HTERT RPE-1 (cell line): ENCODE results near the gene PABPN1L.
"Not testable (repeated sequence)": the region's sequence is repeated elsewhere in the genome, so short reads cannot be mapped to it uniquely, and the experiment has no call there.

Experiments
- in situ Hi-C: fragments of 300-500 bp; cut with MboI; formaldehyde crosslinking; loops from 4 replicates; pipeline ENCODE4 v1.14.3; 2020; ENCODE audit warnings: low sequenced_read_pairs

PABPN1L gene

DNA sequence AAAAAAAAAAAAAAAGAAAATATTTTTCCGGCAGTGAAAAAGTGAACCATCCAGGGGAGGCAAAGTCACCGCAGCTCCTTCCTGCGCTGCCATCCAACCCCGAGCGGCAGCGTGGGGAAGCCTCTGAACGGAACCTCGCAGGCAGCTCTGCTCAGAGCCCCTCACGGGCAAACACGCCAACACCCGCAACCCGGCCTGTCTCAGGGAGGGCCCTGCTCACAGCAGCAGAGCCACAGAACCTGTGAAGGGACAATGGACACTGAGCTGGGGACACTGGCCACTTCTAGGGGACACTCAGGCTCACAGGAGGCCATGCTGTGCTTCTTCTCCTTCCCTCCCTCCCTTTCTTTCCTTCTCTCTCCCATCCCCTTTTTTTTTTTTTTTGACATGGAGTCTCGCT is 33.4 kb downstream of the PABPN1L start:
- in situ Hi-C loops = no loop called here

DNA sequence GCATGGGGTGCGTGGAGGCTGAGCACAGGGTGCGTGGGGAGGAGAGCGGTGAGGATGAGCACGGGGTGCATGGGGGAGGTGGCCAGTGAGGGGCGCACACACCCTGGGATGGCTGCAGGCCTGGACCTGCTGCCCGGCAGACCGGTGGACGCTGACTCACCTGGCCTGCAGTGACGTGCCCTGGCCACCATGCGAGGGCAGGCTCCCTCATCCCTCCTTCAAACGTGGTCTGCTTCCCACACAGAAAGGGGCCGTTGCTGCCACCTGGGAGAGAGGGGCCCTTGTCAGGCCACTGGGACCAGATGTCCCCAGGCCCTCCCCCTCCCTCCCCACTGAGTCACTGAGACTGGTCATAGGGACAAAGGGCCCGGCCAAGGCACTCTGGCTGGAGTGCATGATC is 34.6 kb downstream of the PABPN1L start:
- in situ Hi-C loops = no loop called here

- in situ Hi-C loops = no loop called here
These were observed 35.7 kb downstream of the PABPN1L start for GRCh38 chr16:88830783-88831182.

- in situ Hi-C loops = no loop called here
These were observed 36.2 kb downstream of the PABPN1L start for GRCh38 chr16:88830258-88830657.

- in situ Hi-C loops = no loop called here
These were observed 37.7 kb downstream of the PABPN1L start for GRCh38 chr16:88828711-88829110.

DNA sequence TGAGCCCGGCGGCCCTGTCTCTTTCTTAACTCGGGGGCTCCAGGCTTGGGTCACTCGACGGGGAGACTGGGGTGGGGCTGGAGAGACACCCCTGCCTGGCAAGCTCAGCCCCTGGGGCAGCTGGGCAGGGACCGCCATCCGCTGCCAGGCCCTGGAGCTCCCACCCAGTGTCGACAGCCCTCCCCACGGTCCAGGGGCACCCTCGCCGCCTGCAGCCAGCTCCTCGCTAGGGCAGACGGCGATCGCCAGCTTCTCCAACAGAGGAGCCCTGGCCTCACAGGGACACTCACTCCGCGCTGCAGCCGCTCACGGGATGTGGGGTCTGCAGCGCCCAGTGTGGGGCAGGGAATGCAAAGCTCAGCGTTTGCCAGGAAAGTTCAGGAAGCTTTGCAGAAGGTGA is 38.7 kb downstream of the PABPN1L start:
- in situ Hi-C loops = no loop called here

DNA sequence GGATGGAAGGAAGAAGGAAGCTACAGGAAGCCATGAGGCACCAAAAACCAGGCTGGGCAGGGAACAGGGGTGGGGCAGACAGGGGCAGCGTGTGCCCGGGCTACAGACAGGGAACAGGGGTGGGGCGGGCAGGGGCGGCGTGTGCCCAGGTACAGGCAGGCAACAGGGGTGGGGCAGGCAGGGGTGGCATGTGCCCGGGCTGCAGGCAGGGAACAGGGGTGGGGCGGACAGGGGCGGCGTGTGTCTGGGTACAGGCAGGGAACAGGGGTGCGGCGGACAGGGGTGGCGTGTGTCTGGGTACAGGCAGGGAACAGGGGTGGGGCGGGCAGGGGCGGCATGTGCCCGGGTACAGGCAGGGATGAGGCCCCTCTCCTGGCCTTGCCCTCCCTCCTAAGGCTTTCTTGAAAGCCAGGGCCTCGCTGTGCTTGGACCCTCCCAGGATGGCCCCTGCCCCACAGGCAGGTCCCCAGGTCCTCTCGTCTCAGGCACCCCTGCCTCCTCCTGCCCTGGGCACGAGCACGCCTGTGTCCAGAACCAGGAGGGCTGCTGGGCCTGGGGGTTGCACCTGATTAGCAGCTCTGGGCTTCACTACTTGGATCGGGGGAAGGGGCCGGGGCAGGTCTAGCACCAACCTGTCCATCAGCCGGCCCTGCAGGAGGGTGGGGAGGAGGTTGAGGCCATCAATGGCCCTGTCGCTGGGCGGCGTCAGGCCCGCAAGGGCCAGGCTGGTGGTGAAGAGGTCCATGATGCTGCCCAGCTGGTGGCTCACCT is 40.2 kb downstream of the PABPN1L start:
- in situ Hi-C loops = no loop called here

DNA sequence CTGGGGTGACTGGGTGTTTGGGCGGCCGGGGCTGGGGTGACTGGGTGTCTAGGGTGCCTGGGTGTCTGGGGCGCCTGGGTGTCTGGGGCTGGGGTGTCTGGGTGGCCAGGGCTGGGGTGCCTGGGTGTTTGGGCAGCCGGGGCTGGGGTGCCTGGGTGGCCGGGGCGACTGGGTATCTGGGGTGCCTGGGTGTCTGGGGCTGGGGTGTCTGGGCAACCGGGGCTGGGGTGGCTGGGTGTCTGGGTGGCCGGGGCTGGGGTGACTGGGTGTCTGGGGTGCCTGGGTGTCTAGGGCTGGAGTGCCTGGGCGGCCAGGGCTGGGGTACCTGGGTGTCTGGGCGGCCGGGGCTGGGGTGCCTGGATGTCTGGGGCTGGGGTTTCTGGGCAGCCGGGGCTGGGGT is 41.3 kb downstream of the PABPN1L start:
- in situ Hi-C loops = no loop called here

DNA sequence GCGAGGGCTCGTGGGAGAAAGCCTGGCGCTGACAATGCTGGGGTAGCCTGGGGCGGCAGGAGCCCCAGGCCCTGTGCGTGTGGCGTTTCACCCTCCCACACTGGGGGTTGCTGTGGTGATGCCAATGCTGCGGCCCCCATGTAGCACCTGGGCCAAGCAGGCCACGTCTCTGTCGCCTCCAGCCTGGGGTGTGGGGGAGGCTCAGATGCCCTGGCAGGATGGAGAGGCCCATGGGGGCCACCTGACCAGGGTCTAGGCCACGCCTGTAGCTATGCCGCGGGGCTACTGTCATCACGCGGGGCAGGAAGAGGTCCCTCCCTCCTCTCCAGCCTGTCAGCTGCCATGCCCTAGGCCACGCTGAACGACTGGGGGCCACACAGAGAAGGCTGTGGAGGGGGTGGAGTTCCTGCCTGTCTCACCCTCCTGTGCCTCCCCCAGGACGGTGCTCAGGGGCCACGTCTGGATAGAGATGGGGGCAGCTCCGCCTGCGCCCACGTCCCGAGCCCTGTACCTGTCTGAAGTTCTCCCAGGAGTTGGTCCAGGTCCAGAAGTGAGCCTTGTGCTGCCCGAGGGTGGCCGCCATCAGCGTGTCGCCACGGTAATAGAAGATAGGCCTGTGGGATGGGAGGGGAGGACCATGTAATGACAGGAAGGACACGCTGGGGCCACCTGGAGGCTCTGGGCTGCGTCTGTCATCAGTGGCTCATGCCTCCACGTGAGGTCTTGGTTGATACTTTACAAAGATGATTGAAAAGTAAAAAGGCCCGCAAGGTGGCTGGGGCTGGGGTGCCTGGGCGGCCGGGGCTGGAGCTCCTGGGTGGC is 42.0 kb downstream of the PABPN1L start:
- in situ Hi-C loops = no loop called here

DNA sequence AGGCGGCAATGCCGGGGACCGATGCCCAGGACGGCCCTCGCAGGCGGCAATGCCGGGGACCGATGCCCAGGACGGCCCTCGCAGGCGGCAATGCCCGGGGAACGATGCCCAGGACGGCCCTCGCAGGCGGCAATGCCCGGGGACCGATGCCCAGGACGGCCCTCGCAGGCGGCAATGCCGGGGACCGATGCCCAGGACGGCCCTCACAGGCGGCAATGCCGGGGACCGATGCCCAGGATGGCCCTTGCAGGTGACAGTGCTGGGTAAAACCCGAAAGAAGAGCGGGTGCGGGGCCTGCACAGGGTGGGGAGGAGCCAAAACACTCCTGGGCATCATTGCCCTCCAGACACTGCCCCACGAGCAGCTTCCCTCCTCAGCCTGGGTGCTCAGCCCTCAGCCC is 42.8 kb downstream of the PABPN1L start:
- in situ Hi-C loops = not testable (repeated sequence)

- in situ Hi-C loops = no loop called here
These were observed 44.0 kb downstream of the PABPN1L start for GRCh38 chr16:88822281-88823040.

GRCh38 chr16:88821168-88821850 is 45.2 kb downstream of the PABPN1L start:
- in situ Hi-C loops = no loop called here

- in situ Hi-C loops = no loop called here
These were observed 46.0 kb downstream of the PABPN1L start for GRCh38 chr16:88820385-88821025.

DNA sequence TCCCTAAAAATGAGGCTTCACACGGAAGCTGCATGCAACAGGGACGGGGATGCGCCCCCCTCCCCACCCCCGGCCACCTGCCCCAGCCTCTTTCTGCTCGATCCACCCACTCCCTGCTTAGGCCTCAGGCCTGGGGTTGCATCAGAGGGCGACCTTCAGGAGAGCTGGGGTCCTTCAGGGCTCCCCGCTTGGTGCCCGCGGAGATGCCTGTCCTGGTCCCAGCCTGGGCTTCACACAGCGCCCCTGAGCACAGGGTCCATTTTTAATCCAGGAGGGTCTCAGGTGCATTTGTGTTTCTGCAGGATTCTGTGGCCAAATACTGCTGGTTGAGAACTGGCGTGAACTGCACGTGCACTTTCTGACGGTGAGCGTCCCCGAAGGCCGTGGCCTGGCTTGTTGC is 47.3 kb downstream of the PABPN1L start:
- in situ Hi-C loops = no loop called here

GRCh38 chr16:88818575-88818874 is 47.9 kb downstream of the PABPN1L start:
- in situ Hi-C loops = no loop called here

DNA sequence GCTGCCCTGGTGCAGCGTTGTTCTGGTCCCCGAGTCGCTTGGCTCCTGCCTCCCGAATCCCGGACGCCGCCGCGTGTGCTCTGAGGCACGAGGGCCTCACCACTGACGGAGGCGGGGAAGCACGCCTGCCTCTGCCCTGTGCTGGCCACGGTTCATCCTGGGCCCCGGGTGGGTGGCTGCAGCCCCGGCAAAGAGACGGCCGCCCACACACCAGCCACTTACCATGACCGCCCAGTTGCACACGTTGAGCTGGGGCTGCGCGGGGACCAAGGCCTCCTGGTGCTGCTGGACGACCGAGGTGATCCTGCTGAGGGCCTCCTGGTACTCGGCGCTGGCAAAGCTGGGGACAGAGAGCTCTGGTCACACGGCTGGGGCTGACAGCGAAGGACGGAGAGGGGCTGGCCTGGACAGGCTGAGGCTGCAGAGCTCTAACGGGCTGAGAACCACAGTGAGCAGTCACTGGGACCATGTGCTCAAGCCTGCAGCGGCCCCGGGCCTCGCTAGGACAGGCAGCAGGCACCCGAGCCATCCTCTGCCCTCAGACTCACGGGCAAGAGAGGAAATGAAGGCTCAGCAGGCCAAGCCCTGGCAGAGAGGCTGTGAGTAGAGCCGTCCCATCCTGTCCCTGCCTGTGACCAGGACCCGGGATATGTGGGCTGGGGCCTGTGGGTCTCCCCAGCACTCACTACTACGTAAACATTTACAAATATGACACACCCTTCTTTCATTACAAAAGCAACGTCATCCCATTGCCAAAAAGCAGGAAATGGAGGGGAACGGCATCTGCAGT is 48.5 kb downstream of the PABPN1L start:
- in situ Hi-C loops = no loop called here

- in situ Hi-C loops = no loop called here
These were observed 49.5 kb downstream of the PABPN1L start for GRCh38 chr16:88816736-88817535.

DNA sequence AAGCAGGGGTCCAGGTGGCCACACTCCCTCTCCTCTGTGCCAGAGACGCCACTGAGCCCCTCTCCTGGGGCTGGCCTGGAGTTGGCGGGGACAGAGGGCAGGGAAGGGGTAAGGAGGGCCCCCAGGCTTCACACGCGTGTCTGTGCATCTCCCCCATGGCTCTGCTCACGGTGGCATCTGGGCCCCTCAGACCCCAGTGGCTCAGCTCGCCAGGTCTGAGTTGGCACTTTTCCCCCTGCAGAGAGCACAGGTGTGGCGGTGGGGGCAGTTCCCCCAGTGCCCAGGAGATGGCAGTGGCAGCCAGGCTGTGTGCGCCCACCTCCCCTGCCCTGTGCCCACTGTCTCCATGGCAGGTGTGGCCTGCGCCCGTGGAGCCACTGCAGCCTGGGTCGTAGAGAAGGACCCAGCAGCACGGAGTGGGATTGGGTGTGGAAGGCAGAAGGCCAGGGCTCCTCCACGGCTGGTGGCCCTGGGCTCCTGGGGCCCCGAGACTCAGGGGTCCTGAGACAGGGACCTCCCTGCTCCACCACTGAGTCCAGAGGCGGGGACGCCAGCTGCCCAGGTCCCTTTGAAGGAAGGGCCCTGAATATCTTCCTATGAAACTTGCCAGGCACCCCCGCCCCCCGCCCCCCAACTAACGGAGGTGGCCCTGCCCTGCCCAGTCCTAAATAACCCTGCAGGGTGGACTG is 50.4 kb downstream of the PABPN1L start:
- in situ Hi-C loops = no loop called here
